HUES6 (cell line): ENCODE measurements around the gene GALE.
"Not testable (repeated sequence)": the region's sequence is repeated elsewhere in the genome, so short reads cannot be mapped to it uniquely, and the experiment has no call there.

ENCODE experiments used
- H3K27ac ChIP-seq: 2 replicates; pipeline ENCODE4 v1.7.0; 2013; ENCODE audit warnings: low read depth, mild to moderate bottlenecking, low read length, inconsistent platforms
- H3K27me3 ChIP-seq: 2 replicates; pipeline ENCODE4 v1.6.1; 2013; ENCODE audit warnings: low read length; ENCODE audit not compliant: control insufficient read depth, insufficient read depth
- H3K36me3 ChIP-seq: 2 replicates; pipeline ENCODE4 v1.6.1; 2013; ENCODE audit warnings: low read length; ENCODE audit not compliant: control insufficient read depth, insufficient read depth
- H3K4me1 ChIP-seq: 2 replicates; pipeline ENCODE4 v1.6.1; 2013; ENCODE audit warnings: low read length; ENCODE audit not compliant: control insufficient read depth, insufficient read depth
- H3K4me3 ChIP-seq: 2 replicates; pipeline ENCODE4 v1.5.1; 2013; ENCODE audit warnings: low read depth, low read length
- H3K9ac ChIP-seq: one replicate; pipeline ENCODE4 v1.6.1; 2013; ENCODE audit warnings: mild to moderate bottlenecking, low read length
- H3K9me3 ChIP-seq: 2 replicates; pipeline ENCODE4 v1.6.1; 2013; ENCODE audit warnings: low read depth, low read length; ENCODE audit not compliant: control insufficient read depth, insufficient read depth

The GALE gene

DNA sequence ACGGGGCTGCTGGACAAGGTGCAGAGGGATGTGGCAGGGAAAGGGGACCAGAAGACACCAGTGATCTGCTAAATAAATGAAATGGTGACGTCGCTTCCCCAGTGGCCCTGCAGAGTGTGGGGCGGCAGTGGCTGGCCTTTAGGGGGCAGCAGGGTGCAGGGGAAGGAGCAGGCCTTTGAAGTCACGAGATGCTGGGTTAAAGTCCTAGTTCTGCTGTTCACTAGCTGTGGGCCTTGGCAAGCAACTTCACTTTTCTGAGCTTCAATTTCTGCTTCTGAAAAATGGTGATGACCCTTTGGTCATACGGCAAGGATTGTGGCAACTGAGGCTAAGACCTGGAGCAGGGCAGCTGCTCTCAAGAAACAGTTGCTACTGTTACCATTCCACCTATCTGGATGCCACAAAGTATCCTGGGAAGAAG lies 9.2 kb upstream of the GALE start:
- H3K27ac ChIP-seq: no peak overlapping the region

GRCh38 chr1:23807453-23807852 lies 6.9 kb upstream of the GALE start:
- Histone ChIP-seq H3K36me3 (peaks cover 6% of the 10 kb centered on the region), H3K27me3 (no peaks in the 10 kb centered on the region), H3K9me3 (no peaks in the 10 kb centered on the region), H3K4me3 (no peak overlapping the region), H3K9ac (no peak overlapping the region), H3K4me1 (0 out of 2 replicates have a peak, but pooled peaks cover 4% of the 10 kb centered on the region), H3K27ac (no peak overlapping the region)

More for the DNA sequence above, 9.2 kb upstream of the GALE start:
- no peak overlapping the region for H3K9ac ChIP-seq
- no peaks in the 10 kb centered on the region for H3K27me3 ChIP-seq
- peaks cover 16% of the 10 kb centered on the region for H3K36me3 ChIP-seq
- H3K4me1 ChIP-seq: 0 out of 2 replicates have a peak, but pooled peaks cover 4% of the 10 kb centered on the region
- H3K4me3 ChIP-seq: no peak overlapping the region
- no peaks in the 10 kb centered on the region for H3K9me3 ChIP-seq

GRCh38 chr1:23806280-23806679 lies 5.7 kb upstream of the GALE start:
- H3K27ac ChIP-seq: no peak overlapping the region
- H3K4me1 ChIP-seq: 0 out of 2 replicates have a peak, but pooled peaks cover 4% of the 10 kb centered on the region

GRCh38 chr1:23805025-23805424 lies 4.5 kb upstream of the GALE start:
- Histone ChIP-seq H3K27ac (no peak overlapping the region), H3K27me3 (peaks cover 8% of the 10 kb centered on the region; the same call in 1 of the 2 replicates), H3K36me3 (peaks cover 5% of the 10 kb centered on the region), H3K4me3 (no peak overlapping the region), H3K9ac (no peak overlapping the region), H3K4me1 (no peaks in the 10 kb centered on the region), H3K9me3 (no peaks in the 10 kb centered on the region)

More at GRCh38 chr1:23806280-23806679, 5.7 kb upstream of the GALE start:
- Histone ChIP-seq H3K4me3 (no peak overlapping the region), H3K27me3 (peaks cover 8% of the 10 kb centered on the region; the same call in 1 of the 2 replicates), H3K9ac (no peak overlapping the region), H3K36me3 (peaks cover 5% of the 10 kb centered on the region), H3K9me3 (no peaks in the 10 kb centered on the region)

GRCh38 chr1:23804183-23804835 lies 3.8 kb upstream of the GALE start:
- no peak overlapping the region for H3K4me3 ChIP-seq
- no peak overlapping the region for H3K9ac ChIP-seq
- H3K27ac ChIP-seq: no peak overlapping the region

DNA sequence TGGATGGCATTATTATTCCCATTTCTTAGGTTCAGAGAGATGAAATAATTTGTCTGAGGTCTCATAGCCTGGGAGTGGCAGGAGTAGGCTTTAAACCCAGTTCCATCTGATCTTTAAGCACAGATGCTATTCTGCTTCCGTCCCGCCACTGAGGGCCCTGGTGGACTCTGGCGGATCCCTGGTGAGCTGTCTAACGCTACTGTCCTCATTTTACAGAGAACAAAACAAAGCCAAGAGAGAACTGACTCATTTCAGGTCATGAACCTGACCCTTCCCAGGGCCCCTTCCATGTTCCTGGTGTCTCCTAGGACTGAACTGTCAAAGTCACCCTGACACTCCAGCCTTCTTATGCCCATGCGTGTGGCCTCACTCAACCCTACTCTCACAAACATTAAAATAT lies 3.1 kb upstream of the GALE start:
- no peak overlapping the region for H3K27ac ChIP-seq
- H3K9me3 ChIP-seq: no peaks in the 10 kb centered on the region
- H3K9ac ChIP-seq: no peak overlapping the region
- H3K27me3 ChIP-seq: peaks cover 8% of the 10 kb centered on the region; the same call in 1 of the 2 replicates
- peaks cover 10% of the 10 kb centered on the region for H3K36me3 ChIP-seq
- H3K4me1 ChIP-seq: peaks cover 7% of the 10 kb centered on the region
- no peak overlapping the region for H3K4me3 ChIP-seq

More at GRCh38 chr1:23804183-23804835, 3.8 kb upstream of the GALE start:
- H3K36me3 ChIP-seq: peaks cover 5% of the 10 kb centered on the region
- H3K27me3 ChIP-seq: peaks cover 8% of the 10 kb centered on the region; the same call in 1 of the 2 replicates
- H3K9me3 ChIP-seq: no peaks in the 10 kb centered on the region
- H3K4me1 ChIP-seq: peaks cover under 1% of the 10 kb centered on the region

GRCh38 chr1:23802809-23803342 lies 2.3 kb upstream of the GALE start:
- H3K9ac ChIP-seq, H3K4me3 ChIP-seq, H3K4me1 ChIP-seq, H3K9me3 ChIP-seq, H3K27ac ChIP-seq, H3K27me3 ChIP-seq: not testable (repeated sequence)
- H3K36me3 ChIP-seq: peaks cover 13% of the 10 kb centered on the region

GRCh38 chr1:23801876-23802275 lies 1.3 kb upstream of the GALE start:
- Histone ChIP-seq H3K36me3 (peaks cover 21% of the 10 kb centered on the region), H3K4me1 (peaks cover 7% of the 10 kb centered on the region), H3K27me3 (peaks cover 8% of the 10 kb centered on the region; the same call in 1 of the 2 replicates), H3K9me3 (no peaks in the 10 kb centered on the region), H3K27ac (no peak overlapping the region), H3K9ac (no peak overlapping the region), H3K4me3 (peak overlapping the region; percentile 74; the same call in 1 of the 2 replicates)

- H3K36me3 ChIP-seq: peaks cover 27% of the 10 kb centered on the region
- H3K9me3 ChIP-seq: no peaks in the 10 kb centered on the region
- peaks cover 8% of the 10 kb centered on the region; the same call in 1 of the 2 replicates for H3K27me3 ChIP-seq
- peaks cover 7% of the 10 kb centered on the region for H3K4me1 ChIP-seq
- H3K4me3 ChIP-seq: peak overlapping the region; percentile 74
- H3K27ac ChIP-seq: no peak overlapping the region
- peak overlapping the region; percentile 52 for H3K9ac ChIP-seq
Observed at GRCh38 chr1:23801338-23801748, 789 bp upstream of the GALE start.

GRCh38 chr1:23799570-23800399 lies 769 bp downstream of the GALE start:
- peaks cover 7% of the 10 kb centered on the region for H3K4me1 ChIP-seq

More at GRCh38 chr1:23799570-23800399, 769 bp downstream of the GALE start:
- H3K9ac ChIP-seq: peak overlapping the region; percentile 90
- H3K36me3 ChIP-seq: peaks cover 36% of the 10 kb centered on the region
- peak overlapping the region; percentile 39; the same call in 1 of the 2 replicates for H3K27ac ChIP-seq
- H3K4me3 ChIP-seq: peak overlapping the region; percentile 74
- H3K9me3 ChIP-seq: no peaks in the 10 kb centered on the region
- H3K27me3 ChIP-seq: peaks cover 8% of the 10 kb centered on the region; the same call in 1 of the 2 replicates
